ENCODE data around the gene TDRD3.

The TDRD3 gene

DNA sequence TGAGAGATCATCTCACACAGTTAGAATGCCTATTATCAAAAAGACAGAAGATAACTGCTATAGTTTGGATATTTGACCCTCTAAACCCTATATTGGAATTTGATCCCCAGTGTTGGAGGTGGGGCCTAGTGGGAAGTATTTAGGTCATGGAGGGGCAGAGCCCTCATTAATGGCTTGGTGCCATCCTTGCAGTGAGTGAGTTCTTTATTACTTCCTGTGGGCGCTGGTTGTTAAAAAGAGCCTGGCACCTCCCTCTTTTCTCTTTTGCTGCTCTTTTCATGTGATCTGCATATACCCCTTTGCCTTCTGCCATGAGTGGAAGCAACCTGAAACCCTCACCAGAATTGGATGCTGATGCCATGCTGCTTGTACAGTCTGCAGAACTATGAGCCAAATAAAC is 66.8 kb downstream of the TDRD3 start:
- no peak for DNase-seq

DNA sequence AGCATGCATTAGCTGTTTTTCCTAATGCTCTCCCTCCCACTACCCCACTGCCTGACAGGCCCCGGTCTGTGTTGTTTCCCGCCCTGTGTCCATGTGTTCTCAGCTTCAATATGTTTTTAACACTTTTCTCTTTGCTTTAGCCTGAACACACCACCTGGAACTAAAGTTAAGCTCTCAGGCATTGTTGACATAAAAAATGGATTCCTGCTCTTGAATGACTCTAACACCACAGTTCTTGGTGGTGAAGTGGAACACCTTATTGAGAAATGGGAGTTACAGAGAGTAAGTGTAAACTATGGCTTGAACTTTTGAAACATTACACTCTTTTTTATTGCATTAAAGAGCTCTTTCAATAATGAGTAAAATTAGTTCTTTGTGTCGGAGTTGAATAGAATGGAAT is 70.1 kb downstream of the TDRD3 start:
- no peak for DNase-seq

DNA sequence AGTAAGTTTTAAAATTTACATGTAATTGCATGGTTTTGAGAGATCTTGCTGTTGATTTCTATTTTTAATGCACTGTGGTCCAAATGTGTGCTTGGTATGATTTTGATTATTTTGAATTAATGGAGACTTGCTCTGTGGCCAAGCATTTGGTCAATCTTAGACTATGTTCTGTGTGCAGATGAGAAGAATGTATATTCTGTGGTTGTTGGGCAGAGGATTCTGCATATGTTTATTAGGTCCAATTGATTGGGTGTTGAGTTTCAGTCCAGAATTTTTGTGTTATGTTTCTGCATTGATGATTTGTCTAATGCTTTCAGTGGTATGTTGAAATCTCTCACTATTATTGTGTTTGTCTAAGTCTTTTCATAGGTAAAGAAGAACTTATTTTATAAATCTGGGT is 82.3 kb downstream of the TDRD3 start:
- DNase-seq: no peak

DNA sequence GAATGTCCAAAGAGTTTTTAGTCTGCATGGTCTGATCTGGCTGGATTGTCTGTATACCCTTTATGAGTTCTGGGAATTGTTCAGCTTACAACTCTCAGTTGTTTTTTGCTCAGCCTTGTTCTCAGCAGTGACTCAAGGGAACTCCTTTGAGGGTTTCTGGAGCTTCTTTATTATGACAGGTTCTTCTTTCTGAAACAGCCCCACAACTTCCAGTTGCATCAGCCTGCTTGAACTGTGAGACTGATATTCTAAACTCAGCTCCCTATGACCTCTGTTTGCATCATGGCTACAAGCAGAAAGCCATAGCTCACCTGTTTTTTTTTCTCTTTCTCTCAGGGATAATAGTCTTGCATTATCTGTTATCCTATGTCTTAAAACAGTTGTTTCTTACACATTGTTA is 85.0 kb downstream of the TDRD3 start:
- no peak for DNase-seq

DNA sequence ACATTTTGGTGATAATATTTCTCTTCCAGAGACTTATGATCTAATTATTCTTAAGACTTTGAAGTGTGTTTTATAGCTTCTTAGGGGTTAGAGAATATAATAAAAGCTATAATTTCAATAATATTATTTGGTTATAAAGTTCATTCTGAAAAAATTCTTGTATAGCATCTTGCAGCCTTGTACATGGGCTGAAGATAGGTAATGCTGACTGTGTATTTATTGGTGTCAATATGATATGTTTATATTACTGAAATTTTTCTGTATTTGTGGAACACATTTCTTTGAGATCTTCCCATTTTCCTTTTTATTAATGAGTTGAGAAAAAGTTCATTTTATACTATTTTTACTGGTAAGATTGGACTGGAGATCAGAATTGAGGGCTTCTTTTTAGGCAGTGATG is 87.8 kb downstream of the TDRD3 start:
- DNase-seq: no peak

DNA sequence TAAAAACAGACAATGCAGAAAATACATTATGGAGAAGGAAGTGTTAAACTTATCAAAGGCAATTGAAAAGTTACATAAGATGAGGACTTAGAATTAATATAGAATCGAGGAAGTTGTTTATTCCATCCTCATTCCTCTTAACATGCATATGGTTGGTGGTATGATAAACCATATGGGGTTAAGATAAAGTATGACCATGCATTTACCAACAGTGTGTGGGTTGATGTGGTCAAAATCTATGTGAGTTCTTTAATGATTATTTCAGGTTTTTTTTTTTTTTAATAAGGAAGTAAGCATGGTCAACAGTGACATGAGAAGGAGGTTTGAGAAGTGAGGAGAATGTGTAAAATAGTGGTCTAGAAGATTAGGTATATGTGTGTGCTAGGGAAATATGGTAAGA is 94.5 kb downstream of the TDRD3 start:
- no peak for DNase-seq

DNA sequence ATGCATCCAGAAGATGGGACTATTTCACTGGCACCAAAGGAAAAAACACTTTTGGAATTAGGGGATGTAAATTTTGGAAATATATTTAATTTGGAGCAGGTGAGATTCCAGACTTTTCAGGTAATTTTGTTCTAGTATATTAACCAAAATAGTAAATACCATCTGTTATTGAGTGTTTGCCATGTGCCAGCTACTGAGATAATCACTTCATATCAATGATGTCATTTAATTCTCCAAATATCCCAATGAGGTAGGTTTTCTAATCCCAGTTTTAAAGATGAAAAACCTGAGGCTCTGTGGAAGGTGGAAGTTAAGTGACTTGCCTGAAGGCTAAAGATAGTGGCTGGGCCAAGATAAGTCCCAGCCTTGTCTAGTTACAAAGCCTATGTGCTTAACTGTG is 95.2 kb downstream of the TDRD3 start:
- no peak for DNase-seq

DNA sequence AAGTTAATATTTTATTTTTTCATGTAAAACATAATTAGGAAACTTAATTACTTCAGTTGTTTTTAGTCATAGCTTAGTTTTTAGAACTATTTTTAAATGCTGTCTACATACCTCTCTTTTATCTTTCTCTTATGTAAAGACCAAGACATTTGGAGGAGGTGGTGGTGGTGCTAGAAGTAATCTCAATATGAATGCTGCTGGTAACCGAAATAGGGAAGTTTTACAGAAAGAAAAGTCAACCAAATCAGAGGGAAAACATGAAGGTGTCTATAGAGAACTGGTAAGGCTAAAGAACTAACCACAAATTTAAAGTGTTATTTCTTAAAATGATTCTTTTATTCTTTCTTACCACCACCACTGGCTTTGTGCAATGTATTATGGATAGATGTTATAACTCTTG is 97.3 kb downstream of the TDRD3 start:
- DNase-seq: no peak

DNA sequence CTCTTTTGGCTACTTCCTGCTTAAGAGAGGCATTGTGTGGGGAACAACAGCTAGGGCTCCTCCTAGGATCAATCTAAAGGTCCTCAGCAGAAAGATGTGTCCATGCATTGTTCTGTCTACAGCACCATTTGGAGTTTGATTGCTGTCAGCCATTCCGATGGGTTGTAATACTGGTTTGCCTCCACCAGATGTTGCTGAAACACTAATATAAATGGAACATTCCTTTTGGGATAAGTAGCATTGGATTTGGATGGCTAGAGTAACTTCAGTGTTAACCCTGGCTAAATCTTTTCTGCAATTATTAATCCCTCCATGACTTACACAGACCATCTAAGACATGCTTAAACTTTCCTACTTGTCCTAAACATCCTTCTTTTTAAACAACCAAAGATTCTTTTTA is 104.2 kb downstream of the TDRD3 start:
- no peak for DNase-seq

DNA sequence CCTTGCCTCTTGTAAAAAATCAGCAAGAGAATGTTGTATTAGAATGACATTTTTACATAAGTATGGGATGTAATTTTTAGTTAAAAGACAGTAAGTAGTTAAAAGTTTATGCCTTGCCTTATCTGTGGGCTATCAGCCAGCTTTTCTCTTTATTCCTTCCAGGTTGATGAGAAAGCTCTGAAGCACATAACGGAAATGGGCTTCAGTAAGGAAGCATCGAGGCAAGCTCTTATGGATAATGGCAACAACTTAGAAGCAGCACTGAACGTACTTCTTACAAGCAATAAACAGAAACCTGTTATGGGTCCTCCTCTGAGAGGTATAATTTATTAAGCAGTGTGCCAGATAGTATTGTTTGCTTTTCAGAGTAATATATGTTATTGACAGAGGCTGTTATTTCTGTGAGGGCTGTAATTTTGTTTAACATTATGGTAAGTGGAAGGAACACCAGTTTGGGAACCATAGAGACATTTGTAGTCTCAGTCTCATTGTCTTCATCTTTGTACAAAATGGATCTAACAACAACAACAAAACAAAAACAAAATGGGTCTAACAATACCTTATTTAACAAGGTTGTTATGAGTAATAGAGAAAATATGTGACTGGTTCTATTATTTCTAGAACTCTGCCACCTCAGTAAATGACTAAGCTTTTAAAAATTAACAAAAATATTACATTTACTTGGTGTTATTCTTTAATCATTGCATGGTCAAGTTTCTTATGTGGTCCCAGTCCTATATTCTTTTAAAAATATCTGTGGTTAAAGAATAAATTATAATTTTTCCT is 112.8 kb downstream of the TDRD3 start:
- DNase-seq: no peak

DNA sequence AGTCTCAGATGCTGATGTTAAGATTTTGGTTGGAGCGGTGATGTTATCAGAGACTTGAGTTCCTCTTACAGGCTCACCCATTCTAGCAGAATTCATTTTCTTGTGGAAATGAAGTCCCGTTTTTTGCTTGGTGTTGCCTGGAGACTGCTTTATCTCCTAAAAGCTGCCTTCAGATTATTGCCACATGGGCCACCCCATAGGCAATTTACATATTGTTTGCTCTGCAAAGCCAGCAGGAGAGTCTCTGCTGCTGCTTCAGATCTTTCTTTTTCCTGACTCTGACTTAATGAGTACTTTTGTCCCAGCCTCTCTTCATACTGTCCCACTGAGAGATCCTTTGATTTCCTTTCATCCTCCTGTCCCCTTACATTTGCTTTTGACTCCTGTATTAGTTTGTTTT is 114.6 kb downstream of the TDRD3 start:
- DNase-seq: no peak

DNA sequence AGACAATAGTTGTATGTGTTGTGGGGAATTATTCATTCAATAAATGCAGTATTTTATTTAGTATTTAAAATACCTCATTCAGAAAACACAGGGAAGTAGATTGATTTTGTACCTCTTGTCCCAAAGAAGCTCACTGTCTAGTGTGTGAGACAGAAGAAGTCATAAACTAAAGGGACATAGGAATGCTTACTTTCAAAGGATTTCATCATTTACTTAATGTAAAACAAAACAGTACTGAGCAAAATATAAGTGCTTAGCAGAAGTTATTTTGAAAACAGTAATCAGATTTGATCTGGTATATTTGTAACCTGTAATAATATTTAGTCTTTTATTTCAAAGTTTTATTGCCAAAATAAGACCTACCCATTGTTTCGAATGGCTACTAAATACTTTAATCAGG is 117.9 kb downstream of the TDRD3 start:
- DNase-seq: no peak

DNA sequence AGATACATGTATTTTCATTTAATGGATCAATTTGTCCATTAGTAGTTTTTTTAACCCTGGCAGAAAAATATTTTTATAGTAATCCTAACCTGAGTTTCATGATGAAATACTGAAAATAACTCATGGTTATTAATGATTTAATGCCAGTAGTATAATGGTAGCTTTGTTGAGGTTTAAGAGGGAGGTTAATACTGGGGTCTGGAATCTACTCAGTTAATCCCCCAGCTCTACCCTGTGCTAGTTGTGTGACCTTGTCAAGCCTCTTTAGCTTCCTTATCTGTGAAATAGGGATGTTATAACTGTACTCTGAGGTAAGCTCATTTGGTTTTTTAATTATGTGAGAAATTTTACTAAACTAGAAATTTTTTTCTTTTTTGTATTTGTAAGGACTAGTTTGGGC is 122.5 kb downstream of the TDRD3 start:
- no peak for DNase-seq

DNA sequence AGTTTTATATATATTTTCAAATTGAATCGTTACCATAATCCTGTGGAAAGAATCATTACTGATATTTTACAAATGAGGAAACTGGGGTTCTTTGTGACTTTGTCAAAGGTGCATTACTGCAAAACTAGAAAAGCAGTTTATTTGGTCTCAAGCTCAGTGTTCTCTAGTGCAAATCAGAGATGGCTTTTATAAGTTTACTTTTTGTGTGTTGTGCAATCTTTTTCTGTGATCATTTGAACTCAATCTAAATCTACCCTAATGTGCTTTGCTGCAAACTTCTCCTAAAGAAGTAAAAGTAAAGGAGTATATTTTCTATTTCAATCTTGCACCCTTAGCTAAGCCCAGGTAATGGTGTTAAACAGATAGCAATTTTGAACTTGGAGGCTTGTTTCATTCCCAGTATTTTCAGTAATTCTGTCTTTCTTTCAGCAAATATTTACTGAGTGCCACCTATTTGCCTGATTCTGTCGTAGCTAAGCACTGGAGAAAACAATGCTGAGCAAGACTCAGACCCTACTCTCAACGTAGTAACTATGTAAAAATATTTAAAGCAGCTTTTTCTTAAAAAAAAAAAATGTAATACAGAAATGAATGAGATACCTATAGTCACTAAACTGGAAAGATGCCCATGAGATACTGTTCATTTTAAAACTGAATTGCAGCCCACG is 124.0 kb downstream of the TDRD3 start:
- DNase-seq: no peak

DNA sequence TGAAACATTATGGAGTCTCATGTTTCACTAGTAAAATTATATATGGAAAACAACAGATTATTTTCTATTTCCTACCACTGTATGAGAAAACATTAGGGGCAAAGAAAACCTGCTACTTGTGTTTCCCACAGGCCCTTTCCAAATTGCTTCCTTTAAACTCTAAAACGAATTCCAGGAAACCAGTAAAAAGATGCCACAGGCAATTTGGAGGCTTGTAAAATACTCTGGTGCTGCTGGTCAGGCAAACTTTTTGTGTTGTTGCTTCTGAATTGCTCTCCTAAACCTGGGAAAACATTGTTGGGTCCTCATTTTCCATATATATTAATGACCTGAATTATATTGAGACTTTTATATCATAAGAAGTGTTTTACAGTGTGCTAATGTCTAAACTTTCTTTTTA is 141.5 kb downstream of the TDRD3 start:
- DNase-seq: no peak

DNA sequence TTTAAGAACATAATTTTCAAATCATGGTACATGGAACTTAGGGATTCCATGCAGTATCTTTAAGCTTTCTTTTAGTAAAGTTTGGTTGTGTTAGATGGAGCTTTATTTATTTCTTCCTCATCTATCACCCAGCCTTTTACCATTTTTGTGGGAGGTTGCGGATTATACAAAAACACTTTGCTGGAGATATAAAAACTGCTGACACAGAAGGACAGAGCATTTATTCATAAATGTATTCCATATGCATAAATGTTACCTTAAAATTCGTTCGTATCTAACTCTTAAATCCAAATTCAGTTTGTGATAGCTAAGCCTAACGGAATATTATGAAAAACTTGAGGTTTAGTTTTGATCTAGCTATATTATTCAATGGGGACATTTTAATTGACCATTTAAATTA is 143.3 kb downstream of the TDRD3 start:
- DNase-seq: no peak

DNA sequence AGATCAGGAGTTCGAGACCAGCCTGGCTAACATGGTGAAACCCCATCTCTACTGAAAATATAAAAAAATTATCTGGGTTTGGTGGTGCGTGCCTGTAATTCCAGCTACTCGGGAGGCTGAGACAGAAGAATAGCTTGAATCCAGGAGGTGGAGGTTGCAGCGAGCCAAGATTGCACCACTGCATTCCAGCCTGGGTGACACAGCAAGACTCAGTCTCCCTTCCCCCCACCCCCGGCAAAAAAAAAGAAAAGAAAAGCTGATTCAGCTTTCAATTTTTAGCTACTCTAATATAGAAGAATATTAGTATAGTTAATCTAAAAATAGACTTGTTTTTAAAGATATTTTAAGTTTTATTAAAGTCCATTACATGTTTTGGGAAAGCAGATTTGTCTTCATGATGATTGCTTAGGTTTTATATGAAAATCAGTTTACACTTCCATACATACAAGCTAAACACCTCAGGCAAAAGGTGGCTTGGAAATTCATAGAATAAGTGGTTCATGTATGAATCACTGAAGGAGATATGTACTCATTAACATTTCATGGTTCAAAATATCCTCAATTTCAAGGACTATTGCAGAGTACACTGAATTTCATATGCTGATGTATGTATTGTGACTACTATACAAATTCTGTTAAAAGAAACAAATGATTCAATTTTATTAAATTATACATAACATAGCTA is 165.2 kb downstream of the TDRD3 start:
- no peak for DNase-seq

DNA sequence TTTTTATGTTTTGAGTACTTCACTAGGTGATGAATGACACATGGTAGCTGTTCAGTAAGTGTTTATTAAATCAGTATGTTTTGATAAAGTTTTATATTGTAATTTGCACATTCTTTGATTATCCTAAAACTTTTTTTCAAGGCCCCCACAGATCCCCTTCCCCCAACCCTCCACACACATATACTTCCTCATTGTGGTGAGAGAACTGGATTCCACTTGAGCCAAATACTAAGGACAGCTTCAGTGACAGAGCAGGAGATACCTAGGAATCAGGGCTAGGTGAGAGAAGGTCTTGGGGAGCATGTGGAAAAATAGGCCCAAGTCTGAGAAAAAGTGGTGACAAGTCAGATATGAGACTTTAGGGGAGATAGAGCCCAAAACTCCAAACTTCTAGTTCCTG is 174.6 kb downstream of the TDRD3 start:
- peak; percentile 24 for DNase-seq

DNA sequence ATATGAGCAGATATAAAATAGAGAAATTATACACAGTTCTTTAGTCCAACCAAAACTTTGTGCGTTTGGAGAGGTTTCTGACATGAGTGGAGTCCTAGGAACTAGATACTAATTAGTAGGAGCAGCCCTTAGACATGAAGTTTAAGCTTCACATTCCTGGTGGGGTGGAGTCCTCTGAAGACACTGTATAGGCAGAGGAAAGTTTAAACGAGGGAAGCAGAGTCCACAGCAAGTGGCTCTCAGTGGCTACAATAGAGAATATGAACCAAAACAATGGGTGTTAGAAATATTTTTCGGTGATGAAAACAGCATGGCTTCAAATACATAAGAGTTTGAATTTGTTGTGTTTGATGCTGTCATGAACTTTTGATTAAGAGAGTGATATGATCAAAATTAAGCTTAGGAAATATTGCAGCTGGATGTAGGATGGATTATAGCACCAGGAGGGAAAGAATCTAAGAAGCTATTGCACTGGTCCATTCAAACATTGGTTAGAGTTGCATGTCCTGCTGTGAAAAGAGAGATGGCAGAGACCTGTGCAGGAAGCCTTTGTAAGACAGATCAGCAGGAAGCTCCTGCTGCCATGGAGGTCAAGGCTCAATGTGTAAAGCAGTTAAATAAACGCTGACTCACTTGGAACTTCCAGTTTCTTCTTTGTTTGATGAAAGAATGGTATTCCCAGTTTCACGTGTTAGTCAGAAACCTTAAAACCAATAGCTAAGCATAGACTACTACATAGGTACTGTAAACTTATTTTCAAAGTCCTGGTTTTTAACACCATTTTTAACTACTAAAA is 175.2 kb downstream of the TDRD3 start:
- peak; percentile 23 for DNase-seq

DNA sequence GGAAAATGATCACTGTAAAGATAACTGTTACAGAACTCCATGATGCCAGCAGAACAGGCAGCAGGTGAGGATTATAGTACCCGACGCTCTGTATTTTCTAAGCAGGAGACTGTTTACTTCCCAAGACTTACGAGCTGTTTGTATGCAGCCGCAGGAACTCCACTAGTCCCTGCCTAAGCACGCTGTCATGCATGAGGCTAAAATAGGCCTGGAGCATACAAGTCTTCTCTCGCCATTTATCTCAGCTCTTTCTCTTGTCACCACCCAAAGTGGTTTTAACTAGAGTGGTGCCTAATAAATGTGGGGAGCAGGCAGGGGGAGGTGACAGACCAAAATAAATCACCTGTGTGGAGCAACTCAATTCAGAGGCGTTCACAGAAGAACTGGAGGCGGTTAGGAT is 175.8 kb downstream of the TDRD3 start:
- DNase-seq: no peak

DNA sequence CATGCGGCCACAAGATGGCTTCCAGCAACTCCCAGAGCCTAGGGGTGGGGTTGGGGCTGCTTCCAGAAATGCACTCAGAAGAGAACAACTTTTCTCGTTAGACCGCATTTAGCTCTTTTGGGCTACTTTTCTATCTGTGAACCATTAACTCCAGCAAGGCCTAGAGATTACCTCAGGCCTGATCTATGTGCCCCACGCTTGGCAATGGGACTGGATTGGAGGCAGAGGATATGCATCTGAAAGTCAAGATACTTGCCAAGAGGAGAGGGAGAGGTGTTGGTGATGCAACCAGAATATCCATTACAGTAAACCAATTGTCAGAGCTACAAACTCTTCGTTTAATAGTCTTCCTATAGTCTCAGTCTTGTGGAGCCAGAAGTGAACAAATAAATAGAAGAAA is 177.7 kb downstream of the TDRD3 start:
- DNase-seq: no peak

DNA sequence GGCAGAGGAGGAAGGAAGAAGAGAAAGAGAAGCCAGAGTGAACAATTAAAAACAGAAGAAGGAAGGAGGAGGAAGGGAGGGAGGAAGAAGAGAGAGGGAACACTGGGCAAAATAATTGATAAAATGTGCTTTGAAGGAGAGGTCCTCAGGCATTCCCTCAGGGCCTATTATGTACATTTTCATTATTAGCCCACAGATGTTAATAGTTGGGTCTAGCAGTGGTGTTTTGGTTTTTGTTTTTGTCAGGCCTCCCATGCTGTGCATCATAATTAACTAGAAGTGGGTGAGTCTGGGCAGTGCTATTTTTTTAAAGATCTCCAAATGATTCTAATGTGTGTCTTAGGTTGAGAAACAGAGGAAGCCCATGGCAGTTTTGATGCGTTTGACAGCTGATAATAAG is 178.1 kb downstream of the TDRD3 start:
- DNase-seq: no peak

DNA sequence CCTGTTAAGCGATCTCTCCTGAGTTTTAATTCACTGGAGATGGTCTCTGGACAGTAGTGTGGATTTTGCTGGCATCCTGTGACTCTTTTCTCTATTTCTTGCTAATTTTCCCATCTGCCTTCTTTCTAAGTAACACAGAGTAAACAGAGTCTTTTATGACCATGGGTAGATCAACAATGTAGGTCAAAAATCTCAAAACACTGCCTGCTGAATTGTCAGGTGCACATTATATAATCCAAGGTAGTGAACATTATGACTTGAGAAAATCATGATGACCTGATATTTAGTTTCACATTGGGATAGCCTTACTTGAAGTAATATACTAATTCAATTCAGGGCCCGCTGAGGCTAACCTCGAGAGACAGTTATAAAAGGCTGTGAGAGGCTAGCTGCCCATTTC is 180.7 kb downstream of the TDRD3 start:
- no peak for DNase-seq
